GM19397 (cell line): ENCODE results near the gene PYROXD2.
"Not testable (repeated sequence)": the region's sequence is repeated elsewhere in the genome, so short reads cannot be mapped to it uniquely, and the experiment has no call there.

Experiments
- ATAC-seq: cut with Tn5 transposase; IDR thresholded peaks from one replicate; pipeline ENCODE4 v1.9.1; 2021; ENCODE audit warnings: mild to moderate bottlenecking, moderate library complexity; ENCODE audit not compliant: unreplicated experiment

PYROXD2 gene

GRCh38 chr10:98370831-98371820 lies 43.9 kb downstream of the PYROXD2 start:
- ATAC-seq = no peak

GRCh38 chr10:98369801-98370200 lies 45.2 kb downstream of the PYROXD2 start:
- no peak for ATAC-seq

GRCh38 chr10:98368644-98369043 lies 46.3 kb downstream of the PYROXD2 start:
- no peak for ATAC-seq

- ATAC-seq = no peak
These were observed 47.2 kb downstream of the PYROXD2 start for GRCh38 chr10:98367604-98368451.

GRCh38 chr10:98366062-98366530 lies 48.9 kb downstream of the PYROXD2 start:
- no peak for ATAC-seq

DNA sequence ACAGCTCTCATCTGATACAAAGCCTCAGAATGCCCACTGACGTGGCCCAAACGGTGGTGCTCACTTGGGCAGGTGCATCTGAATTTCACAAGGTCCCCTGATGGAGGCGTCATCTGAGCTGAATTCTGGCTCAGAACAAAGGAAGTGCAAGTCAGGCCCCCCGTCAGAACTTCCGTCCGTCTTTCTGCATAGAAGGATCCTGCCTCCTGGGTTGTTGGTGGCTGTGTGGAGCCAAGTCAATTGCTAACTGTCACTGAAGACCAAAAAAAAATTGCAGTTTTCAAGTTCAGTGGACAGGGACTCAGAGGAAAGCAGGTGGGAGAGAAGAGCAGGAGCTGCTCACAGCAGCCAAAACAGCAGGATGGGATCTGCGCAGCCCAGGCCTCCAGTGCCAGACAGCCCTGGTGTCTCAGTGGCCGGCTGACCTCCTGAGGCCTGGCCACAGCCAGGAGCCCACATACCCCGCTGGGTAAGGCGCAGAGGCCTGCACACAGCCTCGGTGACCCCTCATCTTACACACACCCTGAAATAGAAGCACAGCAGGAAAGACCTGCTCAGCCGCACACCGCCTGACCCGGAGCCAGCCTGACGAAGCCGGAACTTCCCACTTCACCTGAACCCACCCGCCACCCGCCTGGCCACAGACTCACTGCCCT lies 49.4 kb downstream of the PYROXD2 start:
- ATAC-seq = no peak

DNA sequence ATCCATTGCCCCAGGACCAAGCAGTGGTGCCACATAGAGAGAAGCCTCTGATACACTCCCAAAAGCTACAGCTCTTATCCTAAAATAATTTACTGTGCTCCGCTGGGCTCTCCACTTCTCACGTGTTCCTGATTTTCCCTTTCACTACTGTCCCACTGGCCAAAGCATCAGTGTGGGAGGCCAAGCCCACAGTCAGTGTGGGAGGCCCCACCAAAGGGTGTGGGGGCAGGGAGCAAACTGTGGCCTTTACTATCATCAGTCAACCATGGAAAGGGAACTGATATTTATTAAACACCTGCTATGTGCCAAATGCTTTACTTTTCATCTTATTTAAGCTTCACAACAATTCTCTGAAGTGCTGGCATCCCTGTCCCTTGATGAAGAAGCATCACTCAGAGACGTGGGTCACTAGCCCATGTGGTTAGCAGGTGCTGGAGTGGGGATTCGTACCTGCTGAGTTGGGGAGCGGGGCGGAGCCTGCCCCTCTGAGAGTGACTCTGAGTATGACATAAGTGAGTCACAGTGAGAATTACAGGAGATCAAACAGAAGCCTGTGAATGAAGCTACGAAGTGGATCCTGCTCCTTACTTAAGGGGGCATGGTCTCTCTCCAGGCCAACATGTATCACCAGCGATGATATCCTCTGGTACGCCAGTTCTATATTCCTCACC lies 50.4 kb downstream of the PYROXD2 start:
- ATAC-seq = no peak

GRCh38 chr10:98363220-98363619 lies 51.8 kb downstream of the PYROXD2 start:
- ATAC-seq = no peak

DNA sequence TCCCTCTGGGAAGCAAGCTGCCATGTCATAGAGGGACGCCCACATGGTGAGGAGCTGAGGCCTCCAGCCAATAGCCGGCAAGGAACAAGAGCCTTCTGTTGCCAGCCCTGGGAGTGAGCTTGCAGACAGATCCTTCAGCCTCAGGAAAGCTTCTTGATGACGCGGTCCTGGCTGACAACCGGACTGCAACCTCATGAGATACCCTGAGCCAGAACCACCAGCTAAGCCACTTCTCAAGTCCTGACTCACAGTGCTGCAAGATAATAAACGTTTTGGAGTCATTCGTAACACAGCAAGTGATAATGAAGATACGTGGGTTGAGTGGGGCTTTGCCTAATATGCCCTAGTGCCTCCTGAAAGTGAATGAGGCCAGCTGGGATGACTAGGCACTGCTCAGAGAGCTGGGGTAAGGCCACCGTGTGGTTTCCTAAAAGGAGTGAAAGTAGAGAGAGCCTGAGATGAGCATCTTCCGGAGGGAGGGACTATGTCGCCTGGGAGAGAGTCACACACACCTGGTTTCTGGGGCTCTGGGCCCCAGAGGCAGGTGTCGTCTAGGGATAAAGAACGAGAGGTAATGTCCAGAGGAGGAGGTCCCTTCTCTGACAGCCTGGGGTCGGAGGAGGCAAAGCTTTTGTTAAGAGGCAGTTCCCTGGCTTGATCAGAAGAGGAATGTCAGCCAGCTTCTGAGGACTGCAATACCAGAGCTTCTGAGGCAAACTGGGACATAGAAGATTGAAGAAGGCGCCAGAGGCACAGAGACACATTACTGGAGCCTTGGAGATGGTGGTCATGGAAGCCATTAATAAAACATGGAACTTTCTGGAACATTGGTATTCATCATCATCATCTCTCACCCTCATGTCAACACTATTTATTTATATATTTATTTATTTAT lies 53.6 kb downstream of the PYROXD2 start:
- peak; percentile 79 for ATAC-seq

- no peak for ATAC-seq
These were observed 57.7 kb downstream of the PYROXD2 start for GRCh38 chr10:98357194-98357822.

DNA sequence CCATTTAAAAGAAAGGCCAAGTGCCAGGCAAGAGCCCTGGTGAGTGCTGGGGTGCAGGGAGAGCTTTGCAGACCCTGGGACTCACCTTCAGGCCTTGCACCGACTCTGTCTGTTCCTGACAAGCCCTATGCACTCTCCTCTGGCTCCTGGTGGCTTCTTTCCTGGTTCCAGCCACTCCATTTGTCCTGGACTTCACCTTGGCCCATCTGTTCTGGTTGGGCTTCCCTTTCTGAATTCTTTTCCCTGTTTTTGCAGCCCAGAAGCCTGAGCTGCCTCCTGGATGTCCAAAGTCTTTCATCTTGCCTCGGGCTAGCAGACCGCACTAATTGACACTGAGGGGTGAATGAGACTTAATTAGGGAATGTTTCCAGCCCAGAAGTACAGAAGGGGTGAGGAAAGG lies 60.5 kb downstream of the PYROXD2 start:
- no peak for ATAC-seq

DNA sequence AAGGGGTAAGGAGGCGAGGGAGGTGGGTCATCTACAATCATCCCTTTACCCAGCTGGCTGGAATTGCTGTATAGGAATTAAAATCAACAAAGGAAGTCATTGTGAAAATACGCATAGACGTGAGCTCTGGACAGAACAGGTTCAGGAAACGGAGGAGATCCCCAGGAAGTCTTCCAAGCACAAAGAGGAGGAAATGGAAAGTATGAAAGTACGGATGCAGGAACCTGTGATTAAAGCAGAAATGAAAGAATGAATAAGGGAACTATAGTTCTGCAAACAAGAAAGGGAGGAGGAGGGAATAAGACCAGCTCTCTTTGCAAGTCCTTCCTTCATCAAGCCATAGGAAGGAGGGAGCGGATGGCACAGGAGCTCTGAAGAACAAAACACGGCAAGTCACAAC lies 61.8 kb downstream of the PYROXD2 start:
- ATAC-seq = no peak

GRCh38 chr10:98351831-98352402 lies 63.1 kb downstream of the PYROXD2 start:
- no peak for ATAC-seq

GRCh38 chr10:98349508-98349922 lies 65.5 kb downstream of the PYROXD2 start:
- ATAC-seq = no peak

DNA sequence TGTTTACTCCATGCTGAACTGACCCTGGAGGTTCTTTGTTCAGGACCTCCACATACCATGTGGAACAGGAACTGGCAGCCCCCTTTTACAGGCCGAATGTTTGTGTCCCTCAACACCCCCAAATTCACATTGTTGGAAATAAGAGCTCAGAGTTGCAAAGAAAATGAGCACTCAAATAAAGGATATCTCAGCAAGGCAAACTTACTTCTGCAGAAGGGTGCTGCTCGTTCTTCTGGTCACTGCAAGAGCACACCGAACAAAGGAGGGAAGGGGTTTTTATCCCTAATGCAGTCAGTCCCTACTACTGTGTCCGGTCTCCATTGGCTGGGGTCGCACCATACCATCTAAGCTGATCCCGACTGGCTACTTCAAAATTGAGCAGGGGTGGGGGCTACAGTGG lies 68.1 kb downstream of the PYROXD2 start:
- ATAC-seq = no peak

DNA sequence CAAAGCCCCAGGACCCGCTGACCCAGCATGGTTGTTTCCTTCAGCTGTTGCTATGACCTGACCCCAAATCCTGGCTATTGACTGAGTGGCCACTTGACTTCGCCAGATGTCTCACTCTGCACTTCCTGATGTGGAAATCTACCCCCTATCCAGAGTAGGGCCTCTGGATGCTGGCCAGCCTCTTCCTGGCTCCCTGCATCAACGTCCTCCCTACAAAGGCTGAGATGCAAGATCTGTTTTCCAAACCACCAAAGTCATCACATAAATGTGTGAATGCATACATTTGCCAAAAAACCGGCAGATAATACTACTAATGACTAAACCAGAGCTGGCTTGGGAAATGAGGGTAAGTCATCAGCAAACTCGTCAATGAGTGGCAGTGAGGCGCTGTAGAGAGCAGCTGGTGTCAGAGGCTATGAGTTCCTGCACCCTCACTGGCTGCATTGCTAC lies 70.4 kb downstream of the PYROXD2 start:
- no peak for ATAC-seq

DNA sequence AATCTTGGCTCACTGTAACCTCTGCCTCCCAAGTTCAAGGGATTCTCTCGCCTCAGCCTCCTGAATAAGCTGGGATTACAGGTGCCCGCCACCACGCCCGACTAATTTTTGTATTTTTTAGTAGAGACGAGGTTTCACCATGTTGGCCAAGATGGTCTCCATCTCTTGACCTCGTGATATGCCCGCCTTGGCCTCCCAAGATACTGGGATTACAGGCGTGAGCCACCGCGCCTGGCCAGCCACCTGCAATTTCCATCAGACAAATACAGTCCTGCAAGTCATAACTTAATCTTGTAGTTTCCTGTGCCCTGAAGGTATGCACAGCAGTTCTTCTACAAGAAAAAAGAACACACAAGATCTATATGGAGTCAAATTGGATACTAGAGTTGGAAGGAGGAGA lies 73.3 kb downstream of the PYROXD2 start:
- ATAC-seq = not testable (repeated sequence)

- no peak for ATAC-seq
These were observed 74.1 kb downstream of the PYROXD2 start for GRCh38 chr10:98340940-98341310.
